Chondrocyte (in vitro differentiated cells): ENCODE results near the gene ZNF175. TPM values are rescaled to one million over a fixed set of nuclear protein-coding genes. Genes with fewer than 3 reads are reported as not detected.

ENCODE experiments used
- DNase-seq: peaks from one replicate; pipeline ENCODE4 v3.0.0; 2021; ENCODE audit warnings: mixed read lengths, low spot score
- H3K27ac Mint-ChIP-seq: one replicate; pipeline ENCODE4 v1.8.0; 2021; ENCODE audit warnings: mild to moderate bottlenecking, moderate library complexity, mixed read lengths; ENCODE audit not compliant: unreplicated experiment
- H3K27me3 Mint-ChIP-seq: 2 replicates; pipeline ENCODE4 v1.8.0; 2021; ENCODE audit warnings: low read depth, mixed read lengths
- H3K36me3 Mint-ChIP-seq: 2 replicates; pipeline ENCODE4 v1.8.0; 2021; ENCODE audit warnings: low read depth, mixed read lengths
- H3K4me1 Mint-ChIP-seq: 2 replicates; pipeline ENCODE4 v1.8.0; 2021; ENCODE audit warnings: low read depth, mild to moderate bottlenecking, mixed read lengths
- H3K4me3 Mint-ChIP-seq: one replicate; pipeline ENCODE4 v1.8.0; 2021; ENCODE audit warnings: mild to moderate bottlenecking, moderate library complexity, mixed read lengths; ENCODE audit not compliant: unreplicated experiment
- H3K9me3 Mint-ChIP-seq: 2 replicates; pipeline ENCODE4 v1.8.0; 2021; ENCODE audit warnings: low read depth, mixed read lengths
- total RNA-seq: library from RNA; stranded (reverse); gene quantifications from 3 replicates; pipeline ENCODE4 v1.2.1, GENCODE V29; 2021
- TF ChIP-seq, protein P1 (sequence below): fragments of 200-600 bp; sonication (generic); IDR thresholded peaks from 2 replicates; pipeline ENCODE4 v1.5.0; 2021; ENCODE audit warnings: antibody characterized with exemption, mild to moderate bottlenecking, moderate library complexity

ZNF175 gene
- total RNA-seq, 1 donor from 2014 or later = 8.9 TPM

- no peak overlapping the region for H3K4me3 Mint-ChIP-seq
- no peaks in the 10 kb centered on the region for H3K4me1 Mint-ChIP-seq
- H3K27ac Mint-ChIP-seq = no peak overlapping the region
- H3K9me3 Mint-ChIP-seq = peaks cover 8% of the 10 kb centered on the region
- H3K36me3 Mint-ChIP-seq = no peaks in the 10 kb centered on the region
- peaks cover 7% of the 10 kb centered on the region for H3K27me3 Mint-ChIP-seq
- no peak for DNase-seq
- TF ChIP-seq, protein P1, sequence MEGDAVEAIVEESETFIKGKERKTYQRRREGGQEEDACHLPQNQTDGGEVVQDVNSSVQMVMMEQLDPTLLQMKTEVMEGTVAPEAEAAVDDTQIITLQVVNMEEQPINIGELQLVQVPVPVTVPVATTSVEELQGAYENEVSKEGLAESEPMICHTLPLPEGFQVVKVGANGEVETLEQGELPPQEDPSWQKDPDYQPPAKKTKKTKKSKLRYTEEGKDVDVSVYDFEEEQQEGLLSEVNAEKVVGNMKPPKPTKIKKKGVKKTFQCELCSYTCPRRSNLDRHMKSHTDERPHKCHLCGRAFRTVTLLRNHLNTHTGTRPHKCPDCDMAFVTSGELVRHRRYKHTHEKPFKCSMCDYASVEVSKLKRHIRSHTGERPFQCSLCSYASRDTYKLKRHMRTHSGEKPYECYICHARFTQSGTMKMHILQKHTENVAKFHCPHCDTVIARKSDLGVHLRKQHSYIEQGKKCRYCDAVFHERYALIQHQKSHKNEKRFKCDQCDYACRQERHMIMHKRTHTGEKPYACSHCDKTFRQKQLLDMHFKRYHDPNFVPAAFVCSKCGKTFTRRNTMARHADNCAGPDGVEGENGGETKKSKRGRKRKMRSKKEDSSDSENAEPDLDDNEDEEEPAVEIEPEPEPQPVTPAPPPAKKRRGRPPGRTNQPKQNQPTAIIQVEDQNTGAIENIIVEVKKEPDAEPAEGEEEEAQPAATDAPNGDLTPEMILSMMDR = no peak
Observed at GRCh38 chr19:51632126-51632525, 61.0 kb downstream of the ZNF175 start.

DNA sequence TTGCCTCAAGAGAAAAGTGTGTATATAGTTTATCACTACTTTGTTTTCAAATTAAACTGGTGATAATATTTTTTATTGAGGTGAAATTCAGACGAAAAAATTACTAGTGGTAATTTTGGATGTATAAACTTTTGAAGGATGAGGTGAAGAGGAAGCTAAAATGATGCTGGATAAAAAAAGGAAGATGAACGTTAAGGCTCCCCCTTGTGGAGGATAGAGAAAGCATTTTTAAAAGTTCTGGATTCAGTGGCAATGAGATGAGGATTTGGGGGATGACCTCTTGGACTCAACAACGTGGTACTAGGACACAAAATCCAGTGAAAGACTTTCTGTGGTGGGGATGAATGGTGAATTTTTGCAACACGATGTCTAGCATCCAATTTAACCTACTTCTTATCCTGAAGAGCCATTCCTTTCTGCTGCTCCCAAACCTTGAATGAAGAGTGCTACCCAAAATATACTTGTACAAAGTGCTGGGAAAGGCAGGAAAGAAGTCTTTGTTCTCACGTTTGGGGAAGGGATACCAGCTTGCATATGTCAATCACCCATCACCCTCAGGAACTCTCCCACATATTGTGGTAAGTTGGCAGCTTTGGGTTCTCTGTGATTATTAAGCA is 66.4 kb downstream of the ZNF175 start:
- H3K27me3 Mint-ChIP-seq = peaks cover 16% of the 10 kb centered on the region
- no peak overlapping the region for H3K4me3 Mint-ChIP-seq
- peaks cover 21% of the 10 kb centered on the region for H3K9me3 Mint-ChIP-seq
- TF ChIP-seq, protein P1 = peak; percentile 65
- H3K4me1 Mint-ChIP-seq = no peaks in the 10 kb centered on the region
- H3K27ac Mint-ChIP-seq = no peak overlapping the region
- no peaks in the 10 kb centered on the region for H3K36me3 Mint-ChIP-seq
- DNase-seq = no peak

- H3K27me3 Mint-ChIP-seq = peaks cover 26% of the 10 kb centered on the region
- TF ChIP-seq, protein P1 = no peak
- no peak for DNase-seq
- no peaks in the 10 kb centered on the region for H3K4me1 Mint-ChIP-seq
- no peak overlapping the region for H3K27ac Mint-ChIP-seq
- peaks cover 21% of the 10 kb centered on the region for H3K9me3 Mint-ChIP-seq
- no peaks in the 10 kb centered on the region for H3K36me3 Mint-ChIP-seq
- H3K4me3 Mint-ChIP-seq = no peak overlapping the region
Observed at GRCh38 chr19:51639916-51640315, 68.8 kb downstream of the ZNF175 start.

DNA sequence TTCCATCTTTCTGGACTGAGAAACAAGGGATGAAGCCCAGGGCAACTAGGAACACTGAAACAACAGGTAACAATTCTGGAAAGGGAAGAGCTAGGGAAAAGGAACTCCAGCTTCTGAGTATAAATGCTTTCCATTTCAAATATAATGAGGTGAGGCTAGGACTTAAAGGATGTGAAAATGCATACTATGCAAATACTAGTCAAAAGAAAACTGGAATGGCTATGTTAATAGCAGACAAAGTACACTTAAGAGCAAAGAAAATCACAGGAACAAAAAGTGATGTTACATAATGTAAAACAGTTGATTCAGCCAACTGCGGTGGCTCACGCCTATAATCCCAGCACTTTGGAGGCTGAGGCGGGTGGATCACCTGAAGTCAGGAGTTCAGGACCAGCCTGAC is 69.3 kb downstream of the ZNF175 start:
- H3K27me3 Mint-ChIP-seq = peaks cover 30% of the 10 kb centered on the region

GRCh38 chr19:51641648-51642047 is 70.6 kb downstream of the ZNF175 start:
- no peaks in the 10 kb centered on the region for H3K36me3 Mint-ChIP-seq
- TF ChIP-seq, protein P1 = no peak
- peaks cover 30% of the 10 kb centered on the region for H3K27me3 Mint-ChIP-seq
- no peak for DNase-seq
- no peaks in the 10 kb centered on the region for H3K4me1 Mint-ChIP-seq
- no peak overlapping the region for H3K4me3 Mint-ChIP-seq
- H3K9me3 Mint-ChIP-seq = peaks cover 17% of the 10 kb centered on the region
- H3K27ac Mint-ChIP-seq = no peak overlapping the region

More for the DNA sequence above, 69.3 kb downstream of the ZNF175 start:
- no peaks in the 10 kb centered on the region for H3K36me3 Mint-ChIP-seq
- H3K4me1 Mint-ChIP-seq = no peaks in the 10 kb centered on the region
- H3K27ac Mint-ChIP-seq = no peak overlapping the region
- TF ChIP-seq, protein P1 = no peak
- no peak overlapping the region for H3K4me3 Mint-ChIP-seq
- no peak for DNase-seq
- H3K9me3 Mint-ChIP-seq = peaks cover 21% of the 10 kb centered on the region

Other genes starting within 250 kb of the ZNF175 start
- 4.9 to 5.5 TPM (median 5.4 TPM) in 3 replicates for gene VSIG10L, start 229.1 kb upstream of the ZNF175 start, total RNA-seq
- 43.7 to 56.6 TPM (median 49.6 TPM) in 3 replicates for gene ETFB, start 204.9 kb upstream of the ZNF175 start, total RNA-seq
- 1.5 TPM in 1 of 3 replicates, not detected in the others for gene CLDND2, start 202.3 kb upstream of the ZNF175 start, total RNA-seq
- gene NKG7, start 198.6 kb upstream of the ZNF175 start, total RNA-seq = not detected in 3 replicates
- gene LIM2, start 183.3 kb upstream of the ZNF175 start, total RNA-seq = not detected in 3 replicates
- gene C19orf84, start 180.7 kb upstream of the ZNF175 start, total RNA-seq = not detected in 3 replicates
- not detected in 3 replicates for gene SIGLEC10, start 153.6 kb upstream of the ZNF175 start, total RNA-seq
- gene SIGLEC8, start 112.8 kb upstream of the ZNF175 start, total RNA-seq = not detected in 3 replicates
- not detected in 3 replicates for gene CEACAM18, start 92.7 kb upstream of the ZNF175 start, total RNA-seq
- not detected in 3 replicates for gene SIGLEC12, start 69.5 kb upstream of the ZNF175 start, total RNA-seq
- gene SIGLEC6, start 39.6 kb upstream of the ZNF175 start, total RNA-seq = not detected in 3 replicates
- gene SIGLEC5, start 59.1 kb downstream of the ZNF175 start, total RNA-seq = not detected in 3 replicates
- gene SIGLEC14, start 75.5 kb downstream of the ZNF175 start, total RNA-seq = not detected in 3 replicates
- 20.4 to 39.5 TPM (median 24.3 TPM) in 3 replicates for gene SPACA6, start 122.0 kb downstream of the ZNF175 start, total RNA-seq
- gene HAS1, start 152.7 kb downstream of the ZNF175 start, total RNA-seq = not detected in 3 replicates
- gene FPR1, start 180.6 kb downstream of the ZNF175 start, total RNA-seq = not detected in 3 replicates
- not detected in 3 replicates for gene FPR2, start 189.9 kb downstream of the ZNF175 start, total RNA-seq
- gene FPR3, start 223.9 kb downstream of the ZNF175 start, total RNA-seq = not detected in 3 replicates